Trophoblast cell (in vitro differentiated cells and primary cell): ENCODE measurements around the gene HTRA3.

Experiments used
- DNase-seq, 2 donors: peaks; one replicate each; pipeline ENCODE4 v3.0.0-alpha.2; 2016
- H2AFZ ChIP-seq: 2 replicates; pipeline ENCODE4 v1.6.1; 2013; ENCODE audit warnings: low read length, moderate library complexity, mild to moderate bottlenecking; ENCODE audit not compliant: insufficient read depth, poor library complexity
- H2AK5ac ChIP-seq: 2 replicates; pipeline ENCODE4 v1.6.1; 2013; ENCODE audit warnings: mild to moderate bottlenecking, low read length
- H2BK120ac ChIP-seq: 2 replicates; pipeline ENCODE4 v1.6.1; 2013; ENCODE audit warnings: low read length, mild to moderate bottlenecking, moderate library complexity; ENCODE audit not compliant: insufficient read depth, poor library complexity
- H2BK12ac ChIP-seq: 2 replicates; pipeline ENCODE4 v1.6.1; 2013; ENCODE audit warnings: mild to moderate bottlenecking, low read length, moderate library complexity
- H2BK5ac ChIP-seq: 2 replicates; pipeline ENCODE4 v1.6.1; 2013; ENCODE audit warnings: low read length, low read depth, moderate library complexity, mild to moderate bottlenecking; ENCODE audit not compliant: poor library complexity
- H3K14ac ChIP-seq: 2 replicates; pipeline ENCODE4 v1.6.1; 2013; ENCODE audit warnings: mild to moderate bottlenecking, low read length
- H3K18ac ChIP-seq: 2 replicates; pipeline ENCODE4 v1.6.1; 2013; ENCODE audit warnings: mild to moderate bottlenecking, low read length
- H3K23ac ChIP-seq: 2 replicates; pipeline ENCODE4 v1.6.1; 2013; ENCODE audit warnings: low read length
- H3K27ac ChIP-seq: 2 replicates; pipeline ENCODE4 v1.5.1; 2013; ENCODE audit warnings: low read depth, mild to moderate bottlenecking, inconsistent platforms, low read length, moderate library complexity
- H3K27me3 ChIP-seq: 2 replicates; pipeline ENCODE4 v1.6.1; 2013; ENCODE audit warnings: inconsistent platforms, mild to moderate bottlenecking, low read length, moderate library complexity; ENCODE audit not compliant: insufficient read depth
- H3K36me3 ChIP-seq, 2 experiments: 1 replicate in 1 of 2; 2 replicates in 1 of 2; pipeline ENCODE4 v1.6.1; 2013; ENCODE audit warnings: low read length in 2 of 2, mild to moderate bottlenecking in 2 of 2, moderate library complexity in 1 of 2; ENCODE audit not compliant: insufficient read depth in 2 of 2, control insufficient read depth in 1 of 2
- H3K4ac ChIP-seq: 2 replicates; pipeline ENCODE4 v1.6.1; 2013; ENCODE audit warnings: low read depth, mild to moderate bottlenecking, low read length, moderate library complexity
- H3K4me1 ChIP-seq, 2 experiments: 1 replicate in 1 of 2; 2 replicates in 1 of 2; pipeline ENCODE4 v1.6.1; 2013; ENCODE audit warnings: low read length in 2 of 2, mild to moderate bottlenecking in 2 of 2, moderate library complexity in 1 of 2; ENCODE audit not compliant: insufficient read depth in 2 of 2, control insufficient read depth in 1 of 2
- H3K4me2 ChIP-seq: 2 replicates; pipeline ENCODE4 v1.6.1; 2013; ENCODE audit warnings: inconsistent platforms, mild to moderate bottlenecking, low read length, moderate library complexity
- H3K4me3 ChIP-seq: 2 replicates; pipeline ENCODE4 v1.5.1; 2013; ENCODE audit warnings: mild to moderate bottlenecking, low read depth, low read length, inconsistent platforms
- H3K79me1 ChIP-seq: one replicate; pipeline ENCODE4 v1.6.1; 2013; ENCODE audit warnings: low read length
- H3K79me2 ChIP-seq: 2 replicates; pipeline ENCODE4 v1.6.1; 2013; ENCODE audit warnings: low read length, mild to moderate bottlenecking; ENCODE audit not compliant: control insufficient read depth, insufficient read depth, poor library complexity
- H3K9ac ChIP-seq: 2 replicates; pipeline ENCODE4 v1.6.1; 2013; ENCODE audit warnings: mild to moderate bottlenecking, low read length
- H3K9me3 ChIP-seq: 2 replicates; pipeline ENCODE4 v1.6.1; 2013; ENCODE audit warnings: low read depth, mild to moderate bottlenecking, control low read depth, inconsistent platforms, low read length; ENCODE audit not compliant: insufficient read depth
- H4K12ac ChIP-seq: 2 replicates; pipeline ENCODE4 v1.6.1; 2013; ENCODE audit warnings: low read depth, mild to moderate bottlenecking, low read length, moderate library complexity
- H4K8ac ChIP-seq: 2 replicates; pipeline ENCODE4 v1.6.1; 2013; ENCODE audit warnings: low read depth, mild to moderate bottlenecking, low read length, moderate library complexity
- H4K91ac ChIP-seq: one replicate; pipeline ENCODE4 v1.6.1; 2013; ENCODE audit warnings: low read depth, mild to moderate bottlenecking, low read length, moderate library complexity
- WGBS: extraction: QIAGEN DNeasy Blood & Tissue Kit; methylation state at CpG from one replicate; pipeline ENCODE4 v1.1.7; 2013; ENCODE audit warnings: missing lambda C conversion rate; ENCODE audit not compliant: insufficient read length, insufficient coverage; ENCODE audit errors: extremely low coverage; 5-methylcytosine and 5-hydroxymethylcytosine counted together

HTRA3 gene

GRCh38 chr4:8312976-8313375 is 43.4 kb downstream of the HTRA3 start:
- Histone ChIP-seq H4K8ac (no peak overlapping the region), H3K23ac (no peak overlapping the region), H2AK5ac (no peak overlapping the region), H3K9ac (no peak overlapping the region), H3K79me1 (peaks cover 2% of the 10 kb centered on the region), H3K9me3 (no peaks in the 10 kb centered on the region), H2BK12ac (no peak overlapping the region), H2BK120ac (no peak overlapping the region), H3K18ac (no peak overlapping the region), H4K12ac (no peak overlapping the region), H3K36me3 (no peaks in the 10 kb centered on the region), H3K4me2 (no peak overlapping the region), H2BK5ac (no peak overlapping the region), H3K4me3 (no peak overlapping the region), H3K79me2 (no peaks in the 10 kb centered on the region), H3K4me1 (peaks cover 13 to 18% of the 10 kb centered on the region in 2 experiments), H3K4ac (no peak overlapping the region), H2AFZ (no peak overlapping the region), H3K14ac (no peak overlapping the region), H4K91ac (no peak overlapping the region), H3K27me3 (no peaks in the 10 kb centered on the region), H3K27ac (no peak overlapping the region)
- no peak for DNase-seq

- Histone ChIP-seq H2AFZ (no peak overlapping the region), H4K91ac (no peak overlapping the region), H3K27ac (no peak overlapping the region), H2BK12ac (no peak overlapping the region), H4K8ac (no peak overlapping the region), H3K79me1 (peaks cover 2% of the 10 kb centered on the region), H3K36me3 (no peaks in the 10 kb centered on the region), H3K18ac (no peak overlapping the region), H3K4me2 (no peak overlapping the region), H4K12ac (no peak overlapping the region), H3K14ac (no peak overlapping the region), H3K9ac (no peak overlapping the region), H3K79me2 (no peaks in the 10 kb centered on the region), H3K27me3 (no peaks in the 10 kb centered on the region), H3K4ac (no peak overlapping the region), H3K4me3 (no peak overlapping the region), H2AK5ac (no peak overlapping the region), H3K23ac (no peak overlapping the region), H2BK5ac (no peak overlapping the region), H2BK120ac (no peak overlapping the region), H3K4me1 (peaks cover 13 to 19% of the 10 kb centered on the region in 2 experiments), H3K9me3 (no peaks in the 10 kb centered on the region)
- WGBS, result no CpG with 5 or more reads among the region's 5 CpGs
- DNase-seq, result no peak
These were observed 45.2 kb downstream of the HTRA3 start for GRCh38 chr4:8314691-8315255.

- Histone ChIP-seq H3K36me3 (no peaks in the 10 kb centered on the region), H3K14ac (peak overlapping the region; percentile 33)
These were observed 46.1 kb downstream of the HTRA3 start for GRCh38 chr4:8315435-8316250.

GRCh38 chr4:8316251-8316771 is 46.8 kb downstream of the HTRA3 start:
- H4K91ac ChIP-seq, result no peak overlapping the region
- H3K9ac ChIP-seq, result no peak overlapping the region
- no peak overlapping the region for H3K4ac ChIP-seq
- no peaks in the 10 kb centered on the region for H3K27me3 ChIP-seq
- no peak overlapping the region for H2BK120ac ChIP-seq
- no peak overlapping the region for H4K8ac ChIP-seq
- H2BK12ac ChIP-seq, result peak overlapping the region; percentile 49
- peak overlapping the region; percentile 30 for H2AFZ ChIP-seq
- H3K4me3 ChIP-seq, result no peak overlapping the region
- no CpG with 5 or more reads among the region's 10 CpGs for WGBS
- H3K4me1 ChIP-seq, result peaks cover 13 to 19% of the 10 kb centered on the region in 2 experiments
- H3K14ac ChIP-seq, result no peak overlapping the region
- no peak overlapping the region for H3K4me2 ChIP-seq
- no peak overlapping the region for H2BK5ac ChIP-seq
- H2AK5ac ChIP-seq, result peak overlapping the region; percentile 3
- H3K23ac ChIP-seq, result no peak overlapping the region
- H4K12ac ChIP-seq, result no peak overlapping the region
- no peaks in the 10 kb centered on the region for H3K36me3 ChIP-seq
- DNase-seq, result no peak
- no peaks in the 10 kb centered on the region for H3K79me2 ChIP-seq
- H3K79me1 ChIP-seq, result peaks cover 2% of the 10 kb centered on the region
- H3K9me3 ChIP-seq, result no peaks in the 10 kb centered on the region
- no peak overlapping the region for H3K27ac ChIP-seq
- H3K18ac ChIP-seq, result no peak overlapping the region

More at GRCh38 chr4:8315435-8316250, 46.1 kb downstream of the HTRA3 start:
- Histone ChIP-seq H3K79me2 (no peaks in the 10 kb centered on the region), H3K9me3 (no peaks in the 10 kb centered on the region), H4K12ac (no peak overlapping the region), H3K18ac (peak overlapping the region; percentile 20), H4K91ac (no peak overlapping the region), H3K27me3 (no peaks in the 10 kb centered on the region), H3K23ac (no peak overlapping the region), H3K27ac (peak overlapping the region; percentile 15), H4K8ac (no peak overlapping the region), H3K79me1 (peaks cover 2% of the 10 kb centered on the region), H3K4me3 (no peak overlapping the region), H2BK120ac (no peak overlapping the region), H3K4me1 (peaks cover 13 to 19% of the 10 kb centered on the region in 2 experiments), H2BK5ac (no peak overlapping the region), H2AK5ac (peak overlapping the region; percentile 34), H3K4me2 (peak overlapping the region; percentile 20), H3K9ac (no peak overlapping the region), H2BK12ac (no peak overlapping the region), H2AFZ (no peak overlapping the region), H3K4ac (no peak overlapping the region)
- no CpG with 5 or more reads among the region's 21 CpGs for WGBS
- peak in 1 of 2 donors; percentile 20 for DNase-seq
